ENCODE data around the gene SLC7A5.
"Not testable (repeated sequence)": the region's sequence is repeated elsewhere in the genome, so short reads cannot be mapped to it uniquely, and the experiment has no call there.

SLC7A5 gene

DNA sequence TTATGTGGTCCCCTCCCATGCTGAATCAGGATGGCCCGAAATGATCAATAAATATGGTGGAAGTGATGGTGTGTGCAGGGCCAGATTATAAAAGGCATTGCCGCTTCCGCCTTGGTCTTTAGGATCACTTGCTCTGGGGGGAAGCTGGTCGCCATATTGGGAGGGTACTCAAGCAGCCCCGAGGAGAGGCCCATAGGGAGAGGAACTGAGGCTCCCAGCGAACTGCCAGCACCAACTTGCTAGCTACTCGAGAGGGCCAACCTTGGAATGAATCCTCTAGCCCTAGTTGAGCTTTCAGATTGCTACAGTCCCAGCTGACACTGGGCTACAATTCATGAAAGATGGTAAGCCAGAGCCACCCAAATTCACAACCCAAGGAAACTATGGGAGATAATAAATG, 19.0 kb upstream of the SLC7A5 start:
- not testable (repeated sequence) for DNase-seq (ENCODE audit: low read depth)

DNA sequence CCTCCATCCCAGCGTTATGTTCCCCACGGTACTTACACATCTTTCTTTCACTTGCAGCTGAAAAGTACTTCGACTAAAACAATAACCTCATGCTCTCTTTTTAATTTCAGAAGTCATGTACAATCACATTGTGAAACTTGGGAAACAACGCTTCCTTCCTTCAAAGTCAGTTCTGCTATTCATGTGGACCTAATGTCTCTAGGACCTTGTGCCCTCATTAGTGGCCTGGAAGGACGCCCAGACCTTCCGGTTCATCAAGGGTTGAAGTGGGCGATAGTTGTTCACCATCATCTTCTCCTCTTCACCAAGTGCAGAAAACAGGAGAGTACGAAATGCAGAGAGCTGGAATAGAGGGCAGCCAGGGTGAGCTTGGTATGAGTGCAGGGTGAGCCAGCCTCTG, 18.6 kb upstream of the SLC7A5 start:
- DNase-seq (ENCODE audit: low read depth): not testable (repeated sequence)

DNA sequence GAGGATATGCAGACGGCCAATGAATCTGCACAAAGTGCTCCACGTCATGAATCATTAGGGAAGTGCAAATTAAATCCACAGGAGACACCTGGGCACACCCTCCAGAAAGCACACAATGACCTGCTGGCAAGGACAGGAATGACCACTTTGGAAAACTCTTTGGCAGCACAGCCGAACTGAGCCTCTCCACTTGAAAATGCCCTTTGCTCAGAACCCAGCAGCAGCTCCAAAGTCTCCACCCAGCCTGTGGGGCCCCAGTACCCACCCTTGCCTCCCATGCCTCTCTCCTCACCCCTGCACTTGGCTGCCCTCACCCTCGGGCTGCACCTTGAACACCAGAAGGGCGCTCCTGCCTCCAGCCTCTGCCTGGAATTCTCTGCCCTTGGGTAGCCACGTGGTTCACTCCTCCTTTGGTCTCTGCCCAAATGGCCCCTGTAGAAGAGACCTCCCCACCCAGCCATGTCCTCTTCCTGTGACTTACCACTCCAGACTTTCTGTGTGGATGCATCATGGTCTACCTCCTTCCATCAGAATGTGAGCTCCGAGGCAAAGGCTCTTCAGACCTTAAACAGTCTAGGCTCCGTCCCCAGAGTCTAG, 16.2 kb upstream of the SLC7A5 start:
- not testable (repeated sequence) for DNase-seq (ENCODE audit: low read depth)

DNA sequence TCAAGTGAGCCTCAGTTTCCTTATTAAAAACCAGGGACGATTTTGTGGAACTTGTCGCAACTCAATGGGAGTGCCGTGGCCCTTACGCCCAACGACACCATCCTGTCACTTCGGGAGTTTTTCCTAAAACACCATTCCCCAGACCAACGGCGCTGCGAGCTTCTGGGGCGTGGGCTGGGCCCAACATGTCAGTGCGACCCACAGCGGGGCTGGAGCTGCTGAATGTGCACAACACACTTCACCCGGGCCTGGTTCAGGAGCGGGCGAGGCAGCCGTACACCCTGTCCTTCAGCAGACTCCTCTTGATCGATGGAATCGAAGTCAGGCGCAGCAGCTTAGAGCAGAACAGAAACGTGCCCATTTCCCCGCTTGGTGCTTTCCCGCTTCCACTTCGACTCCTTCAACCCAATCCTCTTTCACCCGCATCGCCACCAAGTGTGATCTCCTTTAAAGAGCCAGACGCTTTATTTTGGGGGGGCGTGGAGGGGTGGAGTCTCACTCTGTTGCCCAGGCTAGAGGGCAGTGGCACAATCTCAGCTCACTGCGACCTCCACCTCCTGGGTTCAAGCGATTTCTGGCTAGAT, 13.2 kb upstream of the SLC7A5 start:
- DNase-seq (ENCODE audit: low read depth): no peak

DNA sequence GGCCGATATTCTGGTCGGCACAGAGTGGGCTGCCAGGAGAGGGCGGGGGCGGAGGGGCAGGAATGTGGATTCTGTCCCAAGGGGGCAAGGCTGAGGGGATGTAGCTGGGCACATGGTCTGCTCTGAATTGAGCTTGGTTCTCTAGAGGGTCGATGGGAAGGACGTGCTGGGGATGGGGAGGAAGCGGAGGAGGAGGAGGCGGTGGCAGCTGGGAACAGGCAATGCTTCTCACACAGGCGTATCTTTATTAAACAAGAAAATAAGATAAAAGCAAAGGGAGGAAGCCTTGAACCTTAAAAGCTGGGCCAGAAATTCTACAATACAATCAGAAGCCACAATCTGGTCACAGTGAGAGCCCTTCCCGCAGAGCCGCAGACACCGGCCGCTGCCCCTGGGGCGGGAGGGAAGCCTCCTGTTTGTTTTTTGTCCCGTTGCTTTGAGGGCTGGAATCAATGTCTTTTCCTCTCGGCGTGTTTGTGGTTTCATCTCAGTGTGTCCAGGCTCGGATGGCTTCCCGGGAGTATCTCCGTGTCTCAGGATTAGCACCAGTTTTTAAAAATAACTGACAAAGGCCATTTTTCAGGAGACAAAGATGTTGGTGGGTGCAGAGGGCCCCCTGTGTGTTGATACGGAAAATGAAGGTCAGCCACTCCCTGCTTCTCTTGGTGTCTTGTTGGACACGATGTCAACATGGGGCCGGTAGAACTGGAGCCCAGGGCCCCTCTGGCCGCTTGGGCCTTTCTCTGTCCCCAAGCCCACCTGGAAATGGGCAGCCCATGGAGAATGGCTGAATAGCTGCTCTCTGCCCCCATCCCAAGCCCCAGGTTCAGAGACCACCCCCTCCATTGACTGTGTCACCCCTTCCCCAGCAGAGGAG, 12.3 kb upstream of the SLC7A5 start:
- no peak for DNase-seq (ENCODE audit: low read depth)

DNA sequence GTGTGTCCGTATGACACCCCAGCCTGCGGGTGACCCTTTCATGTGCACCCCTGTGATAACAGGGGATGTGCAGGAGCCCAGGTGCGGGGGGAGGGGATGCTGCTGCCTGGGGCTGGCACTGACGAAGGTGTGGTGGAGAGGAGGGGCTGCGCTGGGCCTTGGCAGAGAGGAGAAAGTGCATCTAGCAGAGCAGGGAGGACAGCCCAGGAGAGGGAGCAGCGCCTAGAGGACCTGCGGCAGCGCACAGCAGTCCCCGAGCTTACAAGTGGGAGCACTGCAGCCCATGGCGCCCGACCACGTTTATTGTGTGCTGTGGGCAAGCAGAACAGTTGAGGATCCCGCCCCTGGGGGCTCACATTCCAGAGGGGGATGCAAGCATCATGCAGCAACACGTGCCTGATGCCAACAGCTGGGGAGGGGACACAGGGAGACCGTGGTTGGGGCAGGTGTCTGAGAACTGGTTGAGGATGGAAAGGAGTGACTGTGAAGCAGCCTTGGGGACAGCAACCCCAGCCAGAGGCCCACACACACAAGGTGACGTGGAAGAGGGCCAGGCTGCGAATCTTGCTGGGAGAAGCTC, 10.9 kb upstream of the SLC7A5 start:
- no peak for DNase-seq (ENCODE audit: low read depth)

DNA sequence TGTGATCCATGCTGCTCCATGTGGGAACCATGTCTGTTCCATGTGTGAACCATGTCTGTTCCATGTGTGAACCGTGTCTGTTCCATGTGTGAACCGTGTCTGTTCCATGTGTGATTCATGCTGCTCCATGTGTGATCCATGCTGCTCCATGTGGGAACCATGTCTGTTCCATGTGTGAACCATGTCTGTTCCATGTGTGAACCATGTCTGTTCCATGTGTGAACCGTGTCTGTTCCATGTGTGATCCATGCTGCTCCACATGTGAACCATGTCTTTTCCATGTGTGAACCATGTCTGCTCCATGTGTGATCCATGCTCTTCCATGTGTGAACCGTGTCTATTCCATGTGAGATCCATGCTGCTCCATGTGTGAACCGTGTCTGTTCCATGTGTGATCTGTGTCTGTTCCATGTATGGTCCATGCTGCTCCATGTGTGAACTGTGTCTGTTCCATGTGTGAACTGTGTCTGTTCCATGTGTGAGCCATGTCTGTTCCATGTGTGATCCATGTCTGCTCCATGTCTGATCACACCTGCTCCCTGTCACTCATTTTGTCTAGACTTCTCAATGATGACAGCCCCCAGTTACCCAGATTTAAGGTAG, 10.2 kb upstream of the SLC7A5 start:
- not testable (repeated sequence) for DNase-seq (ENCODE audit: low read depth)

DNA sequence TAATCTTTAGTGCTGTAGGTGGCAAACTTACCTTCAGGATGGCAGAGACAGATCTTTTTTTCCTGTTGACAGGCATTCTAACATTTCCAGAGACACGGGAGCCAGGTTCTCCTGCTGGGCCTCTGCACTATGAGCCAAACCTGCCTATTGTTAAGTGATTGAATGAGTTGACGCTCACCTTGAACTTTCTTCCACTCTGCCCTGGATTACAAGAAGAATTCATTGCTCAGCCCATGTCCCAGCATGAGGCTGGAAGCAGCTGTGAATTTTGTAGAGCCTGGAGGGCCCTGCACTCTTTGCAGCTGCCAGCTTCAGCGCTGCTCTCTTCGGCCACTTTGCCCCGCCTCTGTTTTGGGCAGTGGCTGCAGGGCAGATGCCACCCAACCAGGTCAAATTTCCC, 9.4 kb upstream of the SLC7A5 start:
- no peak for DNase-seq (ENCODE audit: low read depth)

DNA sequence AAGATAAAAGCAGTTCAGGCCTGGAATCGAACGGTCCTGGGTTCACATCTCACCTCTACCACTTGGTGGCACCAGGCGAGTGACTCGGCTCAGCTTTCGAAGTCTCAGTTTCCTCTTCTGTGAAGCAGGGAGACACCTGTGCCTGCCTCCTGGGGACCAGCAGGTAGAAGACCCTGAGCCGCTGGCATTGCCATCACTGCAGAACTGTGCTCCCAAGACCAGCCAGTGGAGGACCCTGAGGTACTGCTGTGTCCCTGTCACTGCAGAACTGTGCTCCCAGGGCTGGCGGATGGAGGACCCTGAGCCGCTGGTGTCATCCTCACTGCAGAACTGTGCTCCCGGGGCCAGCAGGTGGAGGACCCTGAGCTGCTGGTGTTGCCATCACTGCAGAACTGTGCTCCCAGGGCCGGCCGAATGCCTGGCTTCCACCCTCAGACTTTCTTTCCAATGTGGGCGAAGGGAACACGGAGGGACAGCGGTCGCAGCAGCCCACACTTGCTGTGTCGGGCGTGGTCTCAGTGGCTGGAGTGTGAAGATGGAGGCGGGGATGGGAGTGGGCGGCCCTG, 8.7 kb upstream of the SLC7A5 start:
- DNase-seq (ENCODE audit: low read depth): no peak

DNA sequence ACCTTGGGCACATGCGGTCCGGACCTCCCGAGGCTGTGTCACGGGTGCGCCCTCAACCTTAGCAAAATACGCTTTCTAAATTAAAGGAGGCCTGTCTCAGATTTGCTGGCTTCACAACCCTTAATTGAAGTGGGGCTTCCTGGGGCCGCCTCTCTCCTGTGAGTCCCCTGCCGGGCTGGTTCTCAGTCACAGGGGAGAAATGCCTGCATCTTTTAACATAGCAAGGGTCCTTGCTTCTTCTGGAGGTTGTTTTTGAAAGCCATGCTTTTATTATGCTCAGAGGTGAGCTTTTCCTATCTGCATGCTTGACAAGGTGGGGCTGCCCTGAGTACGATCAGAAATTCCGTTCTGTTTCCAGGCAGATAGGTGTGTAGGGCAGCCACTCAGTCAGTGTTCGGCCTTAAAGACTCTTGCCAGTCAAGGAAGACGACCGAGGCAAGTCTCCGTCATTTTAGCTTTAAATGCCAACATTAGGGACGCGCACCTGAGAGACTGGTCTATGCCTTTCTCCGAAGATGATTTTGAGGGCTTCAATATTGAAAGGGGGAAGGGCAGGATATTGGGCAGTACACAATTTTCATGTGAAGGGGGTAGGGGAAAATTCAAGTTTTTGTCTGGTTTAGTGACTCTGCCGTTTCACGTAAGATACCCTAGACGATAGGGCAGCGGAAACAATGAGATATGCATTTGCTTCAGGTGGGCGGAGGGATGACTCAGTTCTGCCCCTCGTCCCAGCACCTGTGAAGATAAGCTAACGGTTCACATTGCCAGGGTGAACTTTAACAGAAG, 5.5 kb upstream of the SLC7A5 start:
- no peak for DNase-seq (ENCODE audit: low read depth)

DNA sequence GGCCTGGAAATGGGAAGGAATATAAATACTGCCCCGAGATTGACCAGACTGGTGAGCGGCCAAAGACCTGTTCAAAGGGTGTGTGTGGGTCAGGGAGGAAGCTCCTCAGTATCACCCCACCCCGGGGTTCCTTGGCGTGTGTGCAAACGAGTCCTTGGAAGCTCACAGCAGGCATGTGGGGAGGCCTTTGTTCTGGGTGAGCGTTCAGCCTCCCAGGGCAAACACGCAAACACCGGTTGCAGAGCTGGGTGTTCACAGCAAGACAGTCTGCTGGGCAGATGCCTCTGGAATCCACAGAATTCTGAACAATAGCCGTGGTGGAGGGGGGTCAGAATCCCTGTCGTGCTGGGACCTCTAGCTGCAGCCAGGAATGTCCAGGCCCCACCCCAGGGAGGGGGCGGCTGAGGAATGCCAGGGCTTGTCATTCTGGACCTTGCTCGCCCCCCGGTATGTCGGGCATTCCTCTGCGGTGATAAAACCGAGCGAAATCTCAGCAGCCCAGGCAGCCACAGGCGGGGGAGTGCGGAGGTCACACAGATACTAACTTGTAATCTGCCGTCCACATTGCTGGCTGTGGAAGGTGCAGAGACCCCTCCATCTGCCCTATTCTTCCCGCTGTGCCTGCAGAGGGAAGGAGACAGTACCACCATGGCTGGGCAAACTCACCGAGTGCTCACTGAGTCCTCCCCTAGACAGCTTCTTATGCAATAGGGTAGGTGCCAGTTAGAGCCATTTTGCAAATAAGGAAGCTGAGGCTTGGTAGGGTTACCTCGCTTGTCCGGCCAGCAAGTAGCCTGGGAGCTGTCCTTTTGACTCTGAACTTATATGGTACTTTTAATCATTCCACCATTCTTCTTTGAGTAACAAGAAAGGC, 1.3 kb upstream of the SLC7A5 start:
- not testable (repeated sequence) for DNase-seq (ENCODE audit: low read depth)

DNA sequence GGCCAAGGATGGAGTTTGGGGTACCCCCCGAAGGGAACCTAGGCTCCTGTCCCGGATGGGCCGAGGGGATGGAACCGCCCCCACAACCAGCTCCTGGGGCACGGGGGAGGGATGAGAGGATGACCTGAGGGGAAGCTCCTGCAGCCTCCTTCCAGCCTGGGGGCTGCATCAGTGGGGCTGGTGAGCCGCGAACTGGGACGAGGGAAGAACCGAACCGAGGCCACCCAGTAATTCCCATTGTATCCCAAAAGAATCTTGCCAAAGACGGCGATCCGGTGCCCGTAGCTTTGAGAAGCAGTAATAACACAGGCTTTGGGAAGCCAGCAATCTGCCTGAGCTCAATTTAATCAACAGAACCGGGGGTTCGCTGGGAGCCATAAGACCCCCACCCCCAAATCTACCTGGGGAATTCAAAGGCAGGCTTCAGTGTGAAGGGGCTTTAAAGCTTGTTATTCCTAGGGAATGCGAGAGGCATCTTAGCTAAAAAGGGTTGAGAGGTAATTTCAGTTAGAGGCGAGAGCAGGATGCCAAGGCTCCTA, 641 bp upstream of the SLC7A5 start:
- not testable (repeated sequence) for DNase-seq (ENCODE audit: low read depth)

DNA sequence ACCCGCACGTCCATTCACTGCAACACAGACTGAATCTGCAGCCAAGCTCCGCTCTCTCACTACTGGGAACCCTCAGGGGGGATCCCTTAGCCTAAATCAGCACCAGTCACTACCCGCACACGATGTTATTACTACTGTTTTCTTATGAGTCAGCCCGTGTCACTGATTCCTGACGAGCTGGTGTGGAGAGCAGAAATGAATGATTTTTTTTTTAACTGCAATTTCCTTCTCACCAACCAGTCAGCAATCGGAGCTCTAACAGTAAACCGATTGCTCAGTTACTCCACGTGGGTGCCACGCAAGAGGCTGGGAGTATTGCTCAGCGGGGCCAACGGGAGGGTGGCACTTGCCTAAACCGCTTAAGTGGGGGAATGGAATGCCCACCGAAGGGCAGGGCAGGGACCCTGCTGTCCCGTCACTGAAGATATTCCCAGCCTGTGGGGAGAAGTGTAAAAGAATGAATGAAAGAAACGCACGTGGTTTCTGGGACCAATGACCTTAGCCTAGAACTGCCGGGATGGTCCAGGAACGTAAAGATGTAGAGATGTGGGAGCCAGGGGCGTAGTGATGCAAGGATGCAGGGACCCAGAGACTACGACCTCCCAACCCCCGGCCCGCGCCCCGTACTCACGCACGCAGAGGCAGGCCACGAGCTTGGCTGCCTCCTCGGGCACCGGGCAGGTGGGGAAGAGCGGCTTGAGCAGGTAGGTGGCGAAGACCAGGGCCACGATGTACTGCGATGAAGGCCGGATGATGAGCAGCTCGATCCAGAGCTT, 865 bp downstream of the SLC7A5 start:
- not testable (repeated sequence) for DNase-seq (ENCODE audit: low read depth)

DNA sequence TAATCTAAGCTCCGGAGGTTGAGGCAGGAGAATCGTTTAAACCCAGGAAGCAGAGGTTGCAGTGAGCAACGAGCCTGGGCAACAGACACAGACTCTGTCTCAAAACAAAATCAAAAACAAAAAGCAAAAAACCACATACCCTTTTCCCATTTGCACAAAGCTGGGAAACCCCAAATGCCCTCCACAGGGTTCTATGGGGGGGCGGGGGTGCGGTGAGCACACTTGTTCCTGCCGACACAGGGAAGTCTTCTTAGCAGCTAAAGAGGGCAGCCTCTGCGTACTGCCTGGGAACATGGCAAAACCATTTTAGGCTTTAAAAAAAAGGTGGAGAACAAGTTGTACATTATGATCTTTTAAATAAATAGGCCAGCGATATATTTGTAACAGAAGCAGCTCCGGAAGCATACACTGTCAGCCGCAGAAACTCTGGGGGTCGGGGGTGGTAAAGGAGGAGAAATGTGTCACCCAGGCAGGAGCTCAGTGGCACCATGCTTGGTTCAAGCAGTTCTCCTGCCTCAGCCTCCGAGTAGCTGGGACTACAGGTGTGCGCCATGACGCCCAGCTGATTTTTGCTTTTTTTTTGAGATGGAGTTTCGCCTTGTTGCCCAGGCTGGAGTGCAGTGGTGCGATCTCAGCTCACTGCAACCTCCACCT, 3.3 kb downstream of the SLC7A5 start:
- DNase-seq (ENCODE audit: low read depth): not testable (repeated sequence)

DNA sequence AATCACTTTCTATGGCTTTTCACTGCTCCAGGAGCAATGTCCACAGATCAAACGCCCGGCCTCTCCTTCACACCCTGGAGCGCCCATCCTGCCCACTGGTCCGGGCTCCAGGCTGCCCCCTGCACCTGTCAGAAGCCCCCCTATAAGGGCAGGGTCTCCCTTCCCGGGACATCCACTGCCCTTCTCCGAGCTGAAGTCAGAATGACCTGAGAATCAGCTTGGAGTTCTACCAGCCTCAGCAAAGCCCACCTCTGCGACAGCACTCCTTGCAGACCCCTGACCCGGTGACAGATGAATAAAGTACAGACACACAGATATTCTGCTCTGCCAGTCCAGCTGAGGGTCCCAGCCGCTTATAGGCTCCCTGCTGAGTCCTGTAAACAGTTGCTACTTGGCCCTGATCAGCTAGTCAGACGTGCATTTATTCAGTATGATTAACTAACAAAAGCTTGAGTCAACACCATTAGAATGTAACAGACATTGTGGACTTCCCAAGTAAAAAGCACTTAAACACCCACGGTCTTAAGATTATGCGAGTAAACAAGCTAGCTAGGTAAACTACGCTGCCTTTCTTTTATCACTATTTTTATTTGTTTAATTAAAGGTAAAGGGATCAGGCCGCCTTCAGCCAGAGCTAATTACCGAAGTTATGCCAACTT, 4.8 kb downstream of the SLC7A5 start:
- no peak for DNase-seq (ENCODE audit: low read depth)

DNA sequence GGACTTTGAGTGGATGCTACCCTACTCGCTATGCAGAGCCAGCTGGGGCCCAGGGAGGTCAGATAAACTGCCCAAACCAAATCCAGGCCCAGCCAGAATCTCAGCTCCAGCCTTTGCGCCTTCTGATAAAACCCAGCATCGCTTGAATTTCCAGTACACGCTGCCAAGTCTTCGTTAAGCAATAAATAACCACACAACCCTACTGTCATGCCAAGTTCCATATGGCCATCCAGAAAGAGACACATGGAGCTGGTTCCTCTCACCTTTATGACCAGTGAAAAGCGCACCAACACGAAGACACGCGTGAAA, 6.0 kb downstream of the SLC7A5 start:
- not testable (repeated sequence) for DNase-seq (ENCODE audit: low read depth)

DNA sequence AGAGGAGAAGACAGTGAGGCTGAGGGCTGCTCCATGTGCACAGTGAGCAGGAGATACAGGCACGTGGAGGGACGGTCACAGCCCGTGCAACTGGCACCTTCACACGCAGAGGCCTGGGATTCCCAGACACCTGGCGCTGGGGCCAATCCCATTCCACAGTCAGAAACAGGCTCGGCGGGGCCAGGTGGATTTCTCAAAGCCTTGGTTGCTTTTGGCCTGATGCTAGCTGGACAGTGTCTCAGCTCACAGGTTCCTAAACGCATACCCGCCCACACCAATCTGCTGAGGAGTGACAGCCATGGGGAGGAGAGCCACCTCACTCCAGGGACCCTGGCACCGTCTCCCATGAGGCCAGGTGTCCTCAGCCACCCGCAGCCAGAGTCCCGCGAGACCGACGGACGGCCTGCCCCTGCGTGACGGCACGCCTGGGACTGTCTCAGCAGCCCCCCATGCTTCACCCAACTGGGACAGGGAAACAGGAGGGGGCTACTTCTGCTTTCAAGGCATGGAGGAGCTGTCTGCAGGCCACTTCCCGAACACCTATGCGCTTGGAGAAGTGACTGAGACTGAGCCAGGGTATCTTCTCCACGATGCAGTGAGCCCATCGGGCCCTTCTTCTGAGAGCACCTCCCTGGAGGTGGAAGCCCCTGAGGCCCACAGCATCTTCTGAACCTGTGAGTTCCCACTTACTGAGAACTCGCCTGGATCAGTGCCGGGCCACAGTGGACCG, 6.5 kb downstream of the SLC7A5 start:
- DNase-seq (ENCODE audit: low read depth): not testable (repeated sequence)

Data from CMK (cell line).